Spleen (tissue), 7 donors: ENCODE data around the gene DUS1L.

Experiments
- CTCF ChIP-seq, 11 experiments: fragments of 200-600 bp in 7 of 11; fragments of 450-650 bp in 4 of 11; sonication (generic) in 4 of 11; IDR thresholded peaks in 8 of 11; conservative IDR thresholded peaks in 3 of 11; 1 replicate in 7 of 11; 2 replicates in 4 of 11; pipeline versions ENCODE4 v1.4.0 to v1.8.0; 2016 to 2021; ENCODE audit warnings: antibody characterized with exemption in 11 of 11, inconsistent platforms in 4 of 11, mild to moderate bottlenecking in 1 of 11
- POLR2A ChIP-seq, 3 donors: fragments of 450-650 bp; IDR thresholded peaks; one replicate each; pipeline ENCODE4 v1.5.1; 2017; ENCODE audit warnings: antibody characterized with exemption in 3 of 3, mild to moderate bottlenecking in 1 of 3
- donor health status: DM: no; HTN: no; CAD: no; lungs with moderate emphysema.
- donor health status: DM: no; HTN: no; CAD: no.
- donor health status: DM: no; HTN: no; CAD: no.

- TF ChIP-seq CTCF (IDR thresholded peaks at IDR 0.05 in 8 of 11, conservative IDR thresholded peaks at IDR 0.05 in 3 of 11) = peak; percentile 47 to 80 (median 64)
- no peak for TF ChIP-seq POLR2A (IDR thresholded peaks at IDR 0.05)
Measured at GRCh38 chr17:82021107-82021899, 44.3 kb downstream of the DUS1L start.
